Measurements from ENCODE around the gene SDHC. TPM values are rescaled to one million over a fixed set of nuclear protein-coding genes. Genes with fewer than 3 reads are reported as not detected.

The SDHC gene
- total and polyA plus RNA-seq, 2 of the 8 experiments (the other 6 are each of a cell fraction or from before 2014, with no cell fraction given), result 224 to 305 TPM

DNA sequence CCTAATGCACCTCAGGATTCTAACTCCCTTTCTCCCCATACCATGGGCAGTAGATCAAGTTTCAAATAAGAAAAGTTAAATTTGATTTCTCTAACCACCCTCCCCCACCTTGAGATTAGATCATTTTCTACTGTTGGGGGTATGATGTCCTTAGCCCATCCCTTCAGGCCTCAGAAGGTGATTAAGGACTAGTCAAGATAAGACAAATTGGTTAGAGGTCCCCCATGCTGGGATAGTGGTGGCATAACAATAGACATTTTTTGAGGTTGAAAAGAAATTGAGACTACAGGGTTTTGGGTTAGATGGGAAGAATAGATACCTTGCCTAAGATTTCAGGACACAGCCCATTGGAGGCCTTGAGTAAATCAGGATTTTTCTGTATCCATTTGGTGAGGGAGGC, 51.0 kb downstream of the SDHC start (continued):
- TF ChIP-seq TEAD4 (IDR thresholded peaks at IDR 0.05; ENCODE audit: low read depth, low read length), result no peak
- no peak for TF ChIP-seq TBP (IDR thresholded peaks at IDR 0.05; ENCODE audit: low read depth, low read length)
- TF ChIP-seq SUZ12 (IDR thresholded peaks at IDR 0.05; ENCODE audit: low read length), result no peak
- TF ChIP-seq HDAC6 (IDR thresholded peaks at IDR 0.05; ENCODE audit: low read depth, low read length), result no peak
- TF ChIP-seq CBX5 (IDR thresholded peaks at IDR 0.05; ENCODE audit: low read depth, low read length), result no peak
- TF ChIP-seq TAF7 (optimal IDR thresholded peaks at IDR 0.05; ENCODE audit: borderline replicate concordance, low read depth, low read length), result no peak
- no peak for TF ChIP-seq CHD1 (IDR thresholded peaks at IDR 0.05; ENCODE audit: low read depth, low read length)

All from H1 (cell line).